NCI-H1105 treated with DMSO at 0.1 percent for 48 hours (cell line): ENCODE measurements around the gene LRAT.
"Not testable (repeated sequence)": the region's sequence is repeated elsewhere in the genome, so short reads cannot be mapped to it uniquely, and the experiment has no call there.

ENCODE experiments used
- DNase-seq: peaks from one replicate; lab custom pipeline; 2025; lab: John Stamatoyannopoulos, UW

Gene LRAT

DNA sequence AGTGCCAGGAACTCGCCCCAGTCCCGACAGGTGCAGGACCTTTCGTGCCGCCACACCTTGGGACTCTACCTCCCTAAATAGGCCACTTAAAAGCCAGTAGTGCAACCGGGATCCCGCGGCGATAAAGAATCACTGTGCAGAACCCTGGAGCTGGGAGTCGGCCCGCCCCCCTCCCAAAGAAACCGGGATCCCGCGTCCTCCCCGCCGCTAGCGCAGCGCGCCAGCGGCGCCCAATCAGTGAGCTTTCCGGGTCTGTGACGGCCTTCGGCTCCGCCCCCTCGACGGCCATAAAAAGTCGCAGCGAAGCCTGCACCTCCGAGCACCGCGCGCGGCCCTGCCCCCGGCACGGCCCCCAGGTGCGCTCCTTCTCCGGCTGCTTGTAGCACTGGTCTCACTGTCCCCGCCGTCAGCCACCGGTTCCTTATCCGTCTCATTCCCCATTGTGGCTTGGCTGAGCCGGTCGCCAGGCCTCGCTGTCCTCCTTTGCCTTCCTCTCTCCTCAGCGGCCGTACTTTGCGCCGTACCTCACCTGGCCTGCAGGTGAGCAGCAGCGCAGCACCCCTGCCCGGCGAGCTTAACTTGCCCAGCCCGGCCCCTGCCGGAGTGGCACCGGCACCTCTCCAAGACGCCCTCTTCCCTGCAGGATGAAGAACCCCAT is at the start of gene LRAT:
TSS of gene LRAT (plus strand) at position 318 of the 658 bp plus-strand sequence. CDS start at position 645, 327 bp downstream.
- DNase-seq: peak; percentile 1

DNA sequence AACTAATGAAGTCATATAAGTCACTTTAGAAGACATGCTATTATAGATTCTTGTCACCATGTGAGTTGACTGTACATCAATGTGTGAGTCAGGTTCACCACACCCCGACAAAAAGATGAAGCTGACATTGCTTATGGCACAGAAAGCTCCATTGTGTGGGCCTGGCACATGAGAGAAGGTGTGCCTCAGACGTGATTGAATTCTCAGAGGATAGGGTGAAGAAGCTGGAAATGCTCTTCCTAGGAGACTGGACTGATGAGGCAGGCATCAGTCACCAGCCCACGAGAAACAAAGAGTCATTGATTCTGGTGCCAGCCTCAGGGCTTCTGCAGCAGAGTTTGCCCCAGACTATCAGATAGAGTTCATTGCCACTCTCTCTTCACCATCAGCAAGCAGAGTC is 35.9 kb upstream of the LRAT start:
- no peak for DNase-seq

DNA sequence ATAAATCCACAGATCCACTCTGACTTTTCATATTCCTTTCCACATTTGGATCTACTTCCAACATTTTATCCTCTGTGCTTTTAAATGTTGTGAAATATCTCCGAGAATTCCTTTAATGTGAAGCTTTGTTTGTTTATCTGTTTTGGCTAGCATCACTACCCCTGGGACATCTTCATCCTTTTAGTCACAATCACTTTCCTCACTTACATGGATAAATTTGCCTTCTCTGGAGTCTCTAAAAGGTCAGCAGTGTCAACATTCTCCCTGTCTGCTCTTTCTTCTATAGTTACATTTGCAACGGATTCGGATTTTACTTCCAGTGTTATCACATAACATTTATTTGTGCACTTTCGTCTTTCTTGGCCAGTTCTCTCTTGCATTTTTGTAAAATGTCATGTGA is 34.2 kb upstream of the LRAT start:
- no peak for DNase-seq

DNA sequence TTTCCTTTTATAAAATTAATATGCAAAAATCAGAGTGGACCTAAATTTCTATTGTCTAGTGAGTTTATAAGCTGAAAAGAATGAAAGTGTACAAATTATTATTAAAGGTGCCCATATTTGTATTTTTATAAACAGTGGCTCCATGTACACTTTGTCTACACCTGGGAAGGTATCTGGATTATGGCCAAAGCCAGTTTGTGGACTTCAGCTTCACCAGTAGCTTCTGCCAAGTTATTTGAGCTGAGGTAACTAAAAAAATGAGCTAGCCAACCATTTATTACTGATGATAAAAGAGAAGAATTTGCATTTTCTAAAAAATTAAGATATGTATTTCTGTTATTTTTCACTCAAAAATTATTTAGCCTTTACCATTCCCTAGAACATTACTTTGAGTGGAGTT is 32.3 kb upstream of the LRAT start:
- no peak for DNase-seq

DNA sequence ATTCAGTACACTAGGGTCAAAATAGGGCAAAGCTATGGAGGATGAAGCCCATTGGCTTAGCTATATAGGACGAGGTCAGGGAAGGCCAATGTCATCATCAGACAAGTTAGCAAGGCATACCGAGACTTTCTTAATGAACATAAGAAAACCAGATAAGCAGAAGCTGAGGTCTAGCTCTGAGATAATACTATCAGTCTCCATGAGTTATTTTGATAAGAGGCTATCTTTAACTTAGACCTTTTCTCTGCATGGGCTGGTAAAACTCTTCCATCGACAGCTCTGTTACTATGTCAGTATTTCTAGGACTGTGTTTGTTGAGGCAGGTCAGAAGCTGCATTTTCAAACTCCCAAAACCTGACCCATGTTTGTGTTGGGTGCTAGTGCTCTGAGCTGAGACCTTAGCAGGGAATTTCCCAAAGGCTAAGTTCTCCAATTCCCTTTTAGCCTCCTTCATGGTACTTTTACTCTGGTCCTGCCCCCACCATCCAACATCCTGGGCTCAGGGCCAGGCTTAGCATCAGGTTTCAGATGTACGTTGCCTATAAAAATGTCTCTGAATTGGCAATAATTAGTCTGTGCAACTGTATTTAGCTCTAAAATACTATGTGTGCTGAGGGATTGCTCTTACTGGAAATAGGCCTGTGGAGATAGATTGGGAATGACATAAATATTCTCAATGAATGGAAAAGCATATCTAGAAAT is 29.3 kb upstream of the LRAT start:
- peak; percentile 1 for DNase-seq

DNA sequence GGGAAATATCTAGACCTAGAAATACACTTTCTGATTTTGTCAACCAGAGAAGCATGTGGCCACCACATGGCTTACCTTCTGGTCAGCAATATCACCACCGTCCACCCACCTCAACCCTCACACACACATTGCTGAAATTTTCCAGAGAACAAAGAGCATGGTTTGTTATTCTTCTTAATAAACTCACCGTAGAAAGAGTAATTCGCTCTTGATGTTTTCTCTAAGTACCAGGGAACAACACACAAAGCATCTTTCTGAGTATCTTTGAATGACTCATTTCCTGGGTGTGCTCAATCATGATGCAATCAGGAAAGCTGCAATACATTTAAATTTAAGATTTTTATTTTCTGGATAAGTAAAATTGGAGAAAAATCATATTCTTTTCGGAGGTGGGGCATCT is 24.7 kb upstream of the LRAT start:
- DNase-seq: no peak

DNA sequence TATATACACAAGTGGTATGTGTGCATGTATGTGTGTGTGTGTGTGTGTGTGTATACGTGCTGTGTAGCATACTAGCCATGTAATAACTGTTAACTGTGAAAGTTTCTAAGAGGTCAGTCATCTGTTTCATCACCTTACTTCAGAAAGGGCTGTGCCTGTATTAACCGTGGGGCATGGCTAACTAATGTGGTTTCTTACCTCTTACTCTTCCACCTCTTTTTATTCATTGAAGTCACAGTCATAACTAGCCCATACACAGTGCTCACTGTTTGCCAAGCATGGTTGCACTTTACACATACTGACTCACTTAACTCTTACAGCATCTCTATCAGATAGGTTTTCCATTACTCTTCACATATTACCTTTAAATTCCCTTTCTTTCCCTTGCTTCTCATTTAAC is 23.7 kb upstream of the LRAT start:
- DNase-seq: no peak

DNA sequence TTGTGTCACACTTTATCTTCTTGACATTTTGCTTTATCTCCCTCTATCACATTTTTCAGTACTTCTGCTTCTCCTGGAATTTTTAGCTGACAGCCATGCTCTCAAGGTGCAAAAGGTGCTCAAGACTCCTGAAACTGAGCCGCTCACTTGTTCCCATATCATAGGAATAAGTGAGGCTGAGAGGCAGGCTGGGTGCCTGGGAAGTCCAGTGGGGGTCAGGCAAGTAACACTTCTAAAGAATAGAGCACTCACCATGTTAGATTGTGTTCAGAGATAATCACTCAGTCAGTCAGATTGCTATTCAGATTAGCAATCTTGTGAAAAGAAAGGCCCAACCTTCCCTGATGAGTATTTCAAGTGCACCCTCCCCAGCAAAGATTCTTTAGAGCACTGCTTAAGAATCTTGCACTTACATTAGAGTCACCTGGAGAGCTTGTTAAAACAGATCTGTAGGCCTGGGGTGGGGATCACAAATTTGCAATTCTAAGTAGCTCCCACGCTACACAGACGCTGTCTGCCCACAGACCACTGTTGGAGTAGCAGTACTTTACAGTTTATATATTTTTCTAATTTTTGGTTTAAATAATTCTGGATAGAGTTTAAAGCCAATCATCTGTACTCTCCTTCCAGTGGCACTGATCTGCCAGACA is 23.1 kb upstream of the LRAT start:
- DNase-seq: no peak

DNA sequence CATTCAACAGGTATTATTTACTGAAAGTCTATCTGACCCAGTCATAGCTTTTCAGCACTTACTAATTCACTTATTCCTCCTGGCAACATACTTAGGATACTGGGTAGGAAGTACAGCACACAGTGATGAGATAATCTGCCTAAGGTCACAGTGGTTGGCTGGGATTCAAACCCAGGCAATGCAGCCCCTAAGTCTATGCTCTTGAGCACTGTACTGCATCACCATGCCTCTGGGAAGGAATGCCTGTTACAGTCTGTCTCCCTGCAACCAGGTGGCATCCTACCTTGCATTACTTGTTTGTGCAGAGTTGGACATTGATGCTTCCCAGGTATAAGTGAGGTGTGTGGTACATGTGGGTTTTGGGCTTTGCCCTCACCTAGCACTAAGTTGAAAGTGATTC is 21.5 kb upstream of the LRAT start:
- DNase-seq: no peak

DNA sequence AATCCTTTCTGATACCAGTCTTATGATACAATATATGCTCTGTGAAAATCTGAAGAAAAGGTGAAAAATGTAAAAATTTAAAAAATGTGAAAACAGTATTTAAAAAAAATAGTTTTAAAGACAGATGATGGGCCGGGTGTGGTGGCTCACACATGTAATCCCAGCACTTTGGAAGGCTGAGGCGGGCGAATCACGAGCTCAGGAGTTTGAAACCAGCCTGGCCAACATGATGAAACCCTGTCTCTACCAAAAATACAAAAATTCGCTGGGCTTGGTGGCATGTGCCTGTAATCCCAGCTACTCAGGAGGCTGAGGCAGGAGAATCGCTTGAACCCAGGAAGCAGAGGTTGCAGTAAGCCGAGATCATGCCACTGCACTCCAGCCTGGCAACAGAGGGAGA is 20.2 kb upstream of the LRAT start:
- DNase-seq: not testable (repeated sequence)

DNA sequence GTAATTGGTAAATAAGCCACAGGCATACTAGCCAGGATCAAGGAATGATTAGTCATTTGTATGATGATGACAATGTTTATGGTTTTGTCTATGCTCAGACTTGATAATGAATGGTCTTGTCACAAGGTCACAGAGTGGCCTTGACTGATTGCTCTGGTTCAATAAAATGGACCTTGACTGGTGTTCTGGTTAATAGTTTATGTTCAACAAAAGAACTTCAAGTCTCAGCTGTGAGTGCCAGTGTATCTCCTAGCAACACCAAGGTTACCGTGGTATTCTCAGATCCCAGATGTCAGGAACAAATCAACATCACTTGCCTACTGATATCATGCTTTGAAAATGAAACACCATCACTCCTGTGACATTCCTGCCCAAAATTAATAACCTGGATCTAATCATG is 16.3 kb upstream of the LRAT start:
- DNase-seq: no peak

DNA sequence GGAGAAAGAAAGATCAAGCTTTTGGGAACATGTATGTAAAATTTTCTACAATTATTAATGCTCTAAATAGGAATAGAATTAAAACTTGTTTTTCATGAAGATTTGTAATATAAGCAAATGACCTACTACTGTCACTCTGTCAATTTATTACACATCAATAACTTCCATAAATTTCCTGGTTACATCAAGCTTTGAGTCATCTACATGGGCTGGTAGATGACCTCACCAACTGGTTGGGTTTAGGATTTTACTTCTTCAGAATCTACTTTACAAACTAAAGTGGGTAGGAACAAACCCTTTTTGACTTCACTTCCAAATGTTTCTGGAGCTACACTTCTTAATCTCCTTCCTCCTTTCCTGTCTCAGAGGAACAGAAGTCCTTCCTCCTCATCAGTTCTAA is 12.0 kb upstream of the LRAT start:
- DNase-seq: no peak

DNA sequence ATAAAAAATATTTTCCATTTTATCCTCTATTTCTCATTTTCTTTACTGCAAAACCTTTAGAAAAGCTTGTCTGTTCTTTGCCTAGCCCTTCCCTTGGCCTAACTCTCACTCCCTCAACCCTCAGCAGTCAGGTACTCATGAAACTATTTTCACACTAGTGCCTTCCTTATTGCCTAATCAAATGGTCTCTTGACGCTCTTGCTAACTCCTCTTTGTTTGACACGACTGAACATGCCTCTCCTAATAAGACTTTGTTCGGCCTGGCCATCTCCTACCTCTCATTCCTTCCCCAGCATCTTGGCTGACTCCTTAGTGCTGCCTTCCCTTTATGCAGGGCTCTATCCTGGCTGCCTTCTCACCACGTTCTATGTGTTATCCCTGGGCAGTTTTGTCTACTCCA is 11.1 kb upstream of the LRAT start:
- no peak for DNase-seq

DNA sequence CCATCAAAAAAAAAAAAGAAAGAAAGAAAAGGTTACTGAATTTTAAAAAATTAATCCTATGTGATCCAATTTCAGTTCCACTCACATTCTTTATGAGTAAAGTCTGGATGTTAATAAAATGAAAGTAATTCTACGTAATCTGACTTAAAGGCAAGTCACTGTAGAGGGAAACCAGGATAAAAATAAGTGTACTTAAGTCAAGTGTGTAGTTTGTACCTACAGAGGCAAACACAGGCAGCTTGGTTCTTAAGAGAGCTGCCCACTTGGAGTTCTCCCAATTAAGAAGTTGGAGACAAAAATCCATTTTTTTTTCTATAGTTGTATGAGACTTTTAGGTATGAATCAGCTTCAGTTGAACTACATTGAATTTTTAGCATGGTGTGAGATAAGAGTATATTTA is 7.0 kb upstream of the LRAT start:
- no peak for DNase-seq

DNA sequence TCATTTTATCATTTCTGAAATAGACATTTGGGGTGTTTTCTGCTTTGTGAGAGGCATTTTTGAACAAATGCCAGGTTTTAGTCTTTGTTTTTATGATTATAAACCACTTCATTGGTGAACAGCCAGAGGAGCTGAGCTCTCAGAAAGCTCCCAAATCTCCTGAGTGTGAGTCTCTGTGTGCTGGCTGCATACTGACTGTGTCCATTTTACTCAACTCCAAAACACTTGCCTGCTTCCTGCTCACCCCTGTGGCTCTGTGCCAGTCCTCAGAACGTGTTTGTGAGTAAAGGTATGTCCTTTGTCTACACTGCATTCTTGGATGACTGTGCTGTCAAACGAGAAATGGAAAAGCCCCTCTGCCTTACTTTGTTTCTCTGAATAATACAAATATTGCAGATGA is 5.4 kb upstream of the LRAT start:
- no peak for DNase-seq

DNA sequence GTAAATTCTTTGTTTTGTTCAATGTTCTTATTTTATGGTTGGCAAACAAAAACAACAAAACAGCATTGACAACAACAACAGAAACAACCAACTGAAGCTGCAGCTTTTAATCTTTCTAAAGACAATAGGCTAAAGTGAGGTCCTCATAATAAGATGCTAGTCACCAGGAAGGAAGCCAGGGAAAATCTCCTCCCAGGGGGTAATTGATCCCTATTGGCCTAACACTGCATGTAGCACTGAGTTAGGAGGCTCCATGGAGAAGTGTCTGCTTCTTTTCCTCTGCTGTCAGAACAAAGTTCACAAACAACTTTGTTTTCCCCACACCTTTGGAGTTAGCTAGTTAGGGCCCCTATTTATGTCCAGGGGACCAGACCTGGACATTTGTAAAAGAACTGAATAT is 4.7 kb upstream of the LRAT start:
- DNase-seq: no peak

DNA sequence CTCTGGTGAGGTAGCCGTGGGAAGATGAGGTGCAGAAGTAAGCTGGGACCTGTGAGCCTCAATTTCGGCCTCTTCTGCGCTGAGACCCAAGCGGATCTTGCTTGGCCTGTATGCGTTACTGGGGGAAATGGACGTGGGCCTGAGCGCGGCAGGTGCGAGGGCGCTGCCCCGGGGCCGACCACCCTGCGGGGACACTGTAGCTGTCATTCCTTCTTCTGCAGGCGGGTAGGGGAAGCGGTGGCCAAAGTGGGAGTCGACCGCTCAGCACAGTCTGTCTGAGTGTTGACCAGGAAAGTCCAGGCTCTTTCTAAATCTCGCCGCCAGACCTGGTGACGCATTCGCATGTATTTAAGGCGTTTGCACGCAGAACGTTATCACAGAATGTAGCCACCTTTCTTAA is 3.3 kb upstream of the LRAT start:
- no peak for DNase-seq

DNA sequence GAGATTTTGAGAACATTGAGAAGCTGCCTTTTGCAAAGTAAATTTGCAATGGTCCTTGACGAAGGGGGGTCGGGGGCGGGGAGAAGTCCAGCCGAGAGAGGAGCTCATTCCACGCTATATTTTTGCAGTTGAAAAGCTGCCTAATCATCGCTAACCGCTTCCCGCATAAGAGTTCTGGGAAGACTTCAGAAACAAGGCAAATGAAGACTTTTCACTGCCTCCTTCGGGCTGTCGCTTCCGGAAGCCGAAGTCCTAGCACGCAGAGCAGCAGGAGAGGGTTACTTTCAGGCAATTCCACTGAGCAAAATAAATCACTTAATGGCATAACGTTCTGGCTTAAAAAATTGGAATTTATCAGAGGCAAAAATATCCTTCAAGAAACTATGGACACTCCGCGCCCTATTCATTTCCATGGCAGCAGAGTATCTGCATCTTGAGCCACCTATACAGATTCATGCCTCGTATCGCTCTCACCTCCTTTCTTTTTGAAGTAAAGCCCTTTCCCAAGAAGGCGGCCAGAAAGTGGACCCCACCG is 2.6 kb upstream of the LRAT start:
- DNase-seq: no peak

DNA sequence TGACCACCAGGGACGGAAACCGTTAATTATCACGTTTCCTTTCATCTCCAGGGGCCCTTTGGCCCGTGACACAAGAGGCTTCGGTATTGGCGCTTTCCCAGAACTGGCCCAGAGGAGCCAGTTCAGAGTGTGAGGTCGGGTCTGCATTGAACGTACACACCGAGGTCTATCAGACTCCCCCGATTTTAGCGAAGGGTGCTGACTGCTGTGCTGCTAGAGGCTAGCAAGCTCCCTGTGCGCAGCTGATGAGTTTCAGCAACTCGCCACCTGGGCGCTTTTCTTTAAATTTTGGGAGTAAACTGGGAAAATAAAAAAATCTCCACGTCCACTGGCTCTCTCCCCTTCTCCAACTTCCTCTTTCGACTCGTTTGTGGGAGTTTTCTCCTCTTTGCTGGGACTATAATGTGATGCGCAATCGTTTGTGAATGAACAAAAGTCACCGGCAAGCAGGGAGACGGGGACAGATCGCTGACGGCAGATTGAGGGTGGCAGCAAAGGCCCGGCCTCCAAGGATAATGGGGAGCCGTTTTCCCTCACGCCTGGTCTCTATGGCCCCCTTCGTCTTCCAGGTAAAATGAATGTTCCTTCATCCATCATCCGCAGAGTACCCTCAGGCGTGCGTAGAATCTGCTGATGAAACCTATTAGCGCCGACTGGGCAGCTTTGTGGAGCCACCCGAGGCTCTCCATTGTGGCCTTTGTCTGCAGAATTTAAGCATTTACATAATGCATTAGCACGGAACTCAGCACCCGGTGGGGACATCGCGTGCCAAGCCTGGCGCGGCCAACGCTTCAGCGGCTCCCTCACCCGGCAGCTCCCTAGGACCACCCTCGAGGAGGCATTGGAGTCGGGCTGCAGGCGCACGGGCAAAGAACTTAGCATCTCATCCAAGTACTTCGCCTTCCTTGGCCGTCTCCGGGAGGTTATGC is 1.6 kb upstream of the LRAT start:
- DNase-seq: no peak

DNA sequence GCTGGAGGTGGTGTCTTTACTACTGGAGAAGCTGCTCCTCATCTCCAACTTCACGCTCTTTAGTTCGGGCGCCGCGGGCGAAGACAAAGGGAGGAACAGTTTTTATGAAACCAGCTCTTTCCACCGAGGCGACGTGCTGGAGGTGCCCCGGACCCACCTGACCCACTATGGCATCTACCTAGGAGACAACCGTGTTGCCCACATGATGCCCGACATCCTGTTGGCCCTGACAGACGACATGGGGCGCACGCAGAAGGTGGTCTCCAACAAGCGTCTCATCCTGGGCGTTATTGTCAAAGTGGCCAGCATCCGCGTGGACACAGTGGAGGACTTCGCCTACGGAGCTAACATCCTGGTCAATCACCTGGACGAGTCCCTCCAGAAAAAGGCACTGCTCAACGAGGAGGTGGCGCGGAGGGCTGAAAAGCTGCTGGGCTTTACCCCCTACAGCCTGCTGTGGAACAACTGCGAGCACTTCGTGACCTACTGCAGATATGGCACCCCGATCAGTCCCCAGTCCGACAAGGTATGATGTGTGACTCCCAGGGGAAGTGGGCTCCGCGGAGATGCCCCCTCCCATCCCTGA is 634 bp downstream of the LRAT start:
- no peak for DNase-seq

DNA sequence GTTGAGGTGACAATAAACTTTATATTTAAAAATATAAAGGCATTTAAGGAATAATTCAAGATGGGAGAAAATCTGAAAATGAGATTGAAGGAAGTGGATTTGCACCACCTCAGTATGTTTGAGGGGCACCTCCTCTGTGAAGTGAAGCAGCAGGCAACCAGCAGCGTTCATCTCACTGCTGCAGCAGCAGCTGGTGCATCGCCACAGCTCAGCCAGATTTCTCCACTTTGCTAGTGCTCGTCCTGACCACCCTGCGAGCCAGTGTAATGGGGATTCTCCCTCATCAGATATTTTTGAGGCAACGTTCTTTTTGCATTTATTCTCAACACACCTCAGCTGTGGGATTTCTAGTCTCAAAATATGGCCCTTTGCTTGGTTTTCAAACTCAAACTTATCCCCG is 13.9 kb downstream of the LRAT start:
- DNase-seq: no peak

DNA sequence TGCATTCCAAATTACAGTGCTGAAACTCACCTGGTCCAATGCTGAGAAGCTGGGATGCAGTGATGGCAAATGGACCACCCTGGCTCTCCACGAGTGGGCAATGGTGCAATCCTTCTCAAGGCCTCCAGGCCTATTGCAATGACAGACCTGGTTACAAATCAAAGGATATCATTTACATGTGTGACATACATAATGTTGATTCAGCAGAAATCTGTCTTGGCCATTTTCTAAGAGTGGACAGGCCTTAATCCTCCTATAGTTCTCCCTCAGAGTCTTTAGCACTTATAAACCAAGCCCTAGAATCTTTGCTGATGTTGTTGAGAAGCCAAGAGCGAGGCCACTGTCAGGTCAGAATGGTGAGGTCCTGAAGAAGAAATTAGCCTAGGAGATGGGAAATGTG is 17.1 kb downstream of the LRAT start:
- no peak for DNase-seq
